ENCODE measurements around the gene ARSD.
"Not testable (repeated sequence)": the region's sequence is repeated elsewhere in the genome, so short reads cannot be mapped to it uniquely, and the experiment has no call there.

The ARSD gene

GRCh38 chrX:2921193-2921592, 7.9 kb downstream of the ARSD start:
- TF ChIP-seq POLR2A (IDR thresholded peaks at IDR 0.05; ENCODE audit: low read depth, low read length), result no peak
- FAIRE-seq, result no peak

GRCh38 chrX:2917767-2918166, 11.4 kb downstream of the ARSD start:
- TF ChIP-seq POLR2A (IDR thresholded peaks at IDR 0.05; ENCODE audit: low read depth, low read length), result no peak
- FAIRE-seq (no peak), DNase-seq (ENCODE audit: insufficient read length, low spot score) (no peak)

More at GRCh38 chrX:2921193-2921592, 7.9 kb downstream of the ARSD start:
- DNase-seq (ENCODE audit: insufficient read length, low spot score), result no peak

GRCh38 chrX:2913118-2913517, 16.0 kb downstream of the ARSD start:
- DNase-seq (ENCODE audit: insufficient read length, low spot score) (no peak), FAIRE-seq (no peak)
- no peak for TF ChIP-seq POLR2A (IDR thresholded peaks at IDR 0.05; ENCODE audit: low read depth, low read length)

- no peak for DNase-seq (ENCODE audit: insufficient read length, low spot score)
- FAIRE-seq, result no peak
- no peak for TF ChIP-seq POLR2A (IDR thresholded peaks at IDR 0.05; ENCODE audit: low read depth, low read length)
These were observed 19.0 kb downstream of the ARSD start for GRCh38 chrX:2910109-2910508.

- FAIRE-seq (no peak), DNase-seq (ENCODE audit: insufficient read length, low spot score) (no peak)
These were observed 20.9 kb downstream of the ARSD start for GRCh38 chrX:2908125-2908685.

GRCh38 chrX:2907295-2907694, 21.8 kb downstream of the ARSD start:
- DNase-seq (ENCODE audit: insufficient read length, low spot score), result no peak
- FAIRE-seq, result no peak
- TF ChIP-seq POLR2A (IDR thresholded peaks at IDR 0.05; ENCODE audit: low read depth, low read length), result no peak

More at GRCh38 chrX:2908125-2908685, 20.9 kb downstream of the ARSD start:
- TF ChIP-seq POLR2A (IDR thresholded peaks at IDR 0.05; ENCODE audit: low read depth, low read length), result no peak

- FAIRE-seq (no peak), DNase-seq (ENCODE audit: insufficient read length, low spot score) (no peak)
- no peak for TF ChIP-seq POLR2A (IDR thresholded peaks at IDR 0.05; ENCODE audit: low read depth, low read length)
These were observed 25.8 kb downstream of the ARSD start for GRCh38 chrX:2903366-2903765.

GRCh38 chrX:2902841-2903240, 26.3 kb downstream of the ARSD start:
- no peak for TF ChIP-seq POLR2A (IDR thresholded peaks at IDR 0.05; ENCODE audit: low read depth, low read length)
- FAIRE-seq (no peak), DNase-seq (ENCODE audit: insufficient read length, low spot score) (no peak)

- FAIRE-seq, result no peak
- no peak for TF ChIP-seq POLR2A (IDR thresholded peaks at IDR 0.05; ENCODE audit: low read depth, low read length)
These were observed 27.6 kb downstream of the ARSD start for GRCh38 chrX:2901367-2902036.

GRCh38 chrX:2898846-2899512, 30.2 kb downstream of the ARSD start:
- no peak for FAIRE-seq
- TF ChIP-seq POLR2A (IDR thresholded peaks at IDR 0.05; ENCODE audit: low read depth, low read length), result no peak
- DNase-seq (ENCODE audit: insufficient read length, low spot score), result no peak

More at GRCh38 chrX:2901367-2902036, 27.6 kb downstream of the ARSD start:
- no peak for DNase-seq (ENCODE audit: insufficient read length, low spot score)

GRCh38 chrX:2897690-2898623, 31.2 kb downstream of the ARSD start:
- FAIRE-seq, result not testable (repeated sequence)

GRCh38 chrX:2897311-2897689, 31.8 kb downstream of the ARSD start:
- no peak for FAIRE-seq
- DNase-seq (ENCODE audit: insufficient read length, low spot score), result no peak
- TF ChIP-seq POLR2A (IDR thresholded peaks at IDR 0.05; ENCODE audit: low read depth, low read length), result no peak

More at GRCh38 chrX:2897690-2898623, 31.2 kb downstream of the ARSD start:
- DNase-seq (ENCODE audit: insufficient read length, low spot score), result not testable (repeated sequence)

- DNase-seq (ENCODE audit: insufficient read length, low spot score), result no peak
- FAIRE-seq, result no peak
- no peak for TF ChIP-seq POLR2A (IDR thresholded peaks at IDR 0.05; ENCODE audit: low read depth, low read length)
These were observed 34.2 kb downstream of the ARSD start for GRCh38 chrX:2894885-2895292.

- DNase-seq (ENCODE audit: insufficient read length, low spot score) (no peak), FAIRE-seq (no peak)
- no peak for TF ChIP-seq POLR2A (IDR thresholded peaks at IDR 0.05; ENCODE audit: low read depth, low read length)
These were observed 36.3 kb downstream of the ARSD start for GRCh38 chrX:2892816-2893215.

GRCh38 chrX:2890536-2891460, 38.3 kb downstream of the ARSD start:
- FAIRE-seq; DNase-seq (ENCODE audit: insufficient read length, low spot score): not testable (repeated sequence)

- not testable (repeated sequence) for DNase-seq (ENCODE audit: insufficient read length, low spot score); FAIRE-seq
These were observed 39.2 kb downstream of the ARSD start for GRCh38 chrX:2889706-2890490.
